Right cardiac atrium (tissue), 5 donors: Measurements from ENCODE around the gene MERTK. TPM values are rescaled to one million over a fixed set of nuclear protein-coding genes. Genes with fewer than 3 reads are reported as not detected.

Experiments used
- polyA plus RNA-seq: library from polyadenylated mRNA; stranded (reverse); fragments of 200-250 nt; gene quantifications from one replicate; pipeline ENCODE4 v1.2.3, GENCODE V29; 2013
- total RNA-seq, 4 donors: library from RNA; stranded (reverse); fragmentation: NEBNext Ultra II Directional; extraction: Animal tissue kit (Norgen Biotek cat#: 25700); gene quantifications; one replicate each; pipeline ENCODE4 v1.2.1, GENCODE V29; 2021
- donor health status: healthy with polysubstance abuse.
- donor health status: DM: no; HTN: yes; CAD: no.
- donor health status: DM: no; HTN: no; CAD: no.
- donor health status: DM: no; HTN: yes; CAD: no; lungs with severe emphysema.
- donor health status: DM: yes; HTN: yes; CAD: no.

MERTK gene
- total and polyA plus RNA-seq, 5 donors: 3.8 to 11.4 (median 9.1) TPM

Other genes starting within 250 kb of the MERTK start
- gene ANAPC1, start 14.4 kb upstream of the MERTK start, total RNA-seq: 10 to 100 TPM; 17.1 to 20.7 (median 19.5) TPM
- gene ANAPC1, start 14.4 kb upstream of the MERTK start, polyA plus RNA-seq: 5.2 TPM
- 10 to 100 TPM in 1 of 4 donors, 1 to 10 TPM in 3; 7.2 to 10.8 (median 9.7) TPM for gene TMEM87B, start 156.7 kb downstream of the MERTK start, total RNA-seq
- 4.4 TPM for gene TMEM87B, start 156.7 kb downstream of the MERTK start, polyA plus RNA-seq
- 1 to 10 TPM; 1.5 to 1.9 (median 1.7) TPM for gene FBLN7, start 239.8 kb downstream of the MERTK start, total RNA-seq
- gene FBLN7, start 239.8 kb downstream of the MERTK start, polyA plus RNA-seq: 1.3 TPM